ENCODE results near the gene ACBD5.
"Not testable (repeated sequence)": the region's sequence is repeated elsewhere in the genome, so short reads cannot be mapped to it uniquely, and the experiment has no call there.

ACBD5 gene, protein sequence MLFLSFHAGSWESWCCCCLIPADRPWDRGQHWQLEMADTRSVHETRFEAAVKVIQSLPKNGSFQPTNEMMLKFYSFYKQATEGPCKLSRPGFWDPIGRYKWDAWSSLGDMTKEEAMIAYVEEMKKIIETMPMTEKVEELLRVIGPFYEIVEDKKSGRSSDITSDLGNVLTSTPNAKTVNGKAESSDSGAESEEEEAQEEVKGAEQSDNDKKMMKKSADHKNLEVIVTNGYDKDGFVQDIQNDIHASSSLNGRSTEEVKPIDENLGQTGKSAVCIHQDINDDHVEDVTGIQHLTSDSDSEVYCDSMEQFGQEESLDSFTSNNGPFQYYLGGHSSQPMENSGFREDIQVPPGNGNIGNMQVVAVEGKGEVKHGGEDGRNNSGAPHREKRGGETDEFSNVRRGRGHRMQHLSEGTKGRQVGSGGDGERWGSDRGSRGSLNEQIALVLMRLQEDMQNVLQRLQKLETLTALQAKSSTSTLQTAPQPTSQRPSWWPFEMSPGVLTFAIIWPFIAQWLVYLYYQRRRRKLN

DNA sequence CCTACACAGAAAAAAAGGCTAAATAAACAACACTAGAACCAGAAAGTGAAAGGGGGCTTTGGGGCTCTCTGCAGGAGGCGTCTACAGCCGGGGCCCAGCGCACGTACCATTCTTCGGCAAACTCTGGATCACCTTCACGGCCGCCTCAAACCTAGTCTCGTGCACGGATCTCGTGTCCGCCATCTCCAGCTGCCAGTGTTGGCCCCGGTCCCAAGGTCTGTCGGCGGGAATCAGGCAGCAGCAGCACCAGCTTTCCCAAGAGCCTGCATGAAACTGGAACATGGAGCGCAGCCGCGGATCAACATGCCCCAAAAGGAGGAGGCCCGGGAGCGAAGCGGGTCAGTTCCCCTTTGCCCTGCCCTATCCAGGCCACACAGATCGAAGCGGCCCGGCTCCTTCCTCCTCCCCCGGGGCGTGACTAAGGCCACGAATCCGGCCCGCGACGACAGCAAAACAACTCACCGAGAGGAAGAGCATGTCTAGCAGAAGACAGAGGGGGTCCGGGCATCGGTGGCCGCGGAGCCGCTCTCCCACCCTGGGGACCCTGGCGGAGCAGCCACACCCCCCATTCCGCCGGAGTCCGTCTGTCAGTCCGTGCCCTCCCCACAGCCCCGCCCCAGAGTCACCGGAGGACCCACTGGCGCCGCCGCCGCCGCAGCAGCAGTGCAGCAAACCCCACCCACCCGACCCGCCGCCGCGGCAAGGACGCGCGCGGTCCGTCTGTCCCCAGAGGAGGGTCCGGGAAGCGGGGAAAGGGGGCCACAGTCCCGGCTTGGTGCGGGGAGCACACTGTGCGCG lies at the start of gene ACBD5:
Gene ACBD5 (minus strand): TSS at position 586 of the 798 bp plus-strand sequence. CDS start 109 bp downstream, at position 477.
- peak within 1 kb of the TSS; percentile 60 to 99 (median 97) for H3K27ac ChIP-seq
- peak within 1 kb of the TSS; percentile 59 to 82 (median 68) for H3K4me3 ChIP-seq

DNA sequence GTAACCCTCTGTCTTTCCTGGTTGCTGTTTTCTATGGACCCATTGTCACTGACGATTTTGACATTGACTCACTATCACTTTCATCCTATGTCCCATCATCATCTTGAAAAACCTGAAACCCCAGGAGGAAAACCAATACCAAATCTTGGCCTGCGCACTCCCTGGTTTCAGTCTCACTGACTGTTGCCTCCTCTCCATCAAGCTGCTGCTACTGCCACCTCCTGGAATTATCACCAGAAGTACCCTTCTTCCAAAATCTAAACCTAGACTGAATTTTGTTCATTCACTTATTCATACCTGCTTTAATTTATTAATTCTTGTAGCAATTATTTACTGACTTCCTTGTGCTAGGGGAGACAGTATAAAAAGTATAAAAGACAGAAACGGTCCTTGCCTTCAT lies 44.5 kb upstream of the ACBD5 start:
- no peak overlapping the region for H3K27ac ChIP-seq
- no peak overlapping the region for H3K4me3 ChIP-seq

GRCh38 chr10:27276581-27276980 lies 36.0 kb upstream of the ACBD5 start:
- Histone ChIP-seq H3K4me3 (no peak overlapping the region), H3K27ac (no peak overlapping the region)

GRCh38 chr10:27266025-27266424 lies 25.4 kb upstream of the ACBD5 start:
- not testable (repeated sequence) for H3K4me3 ChIP-seq, H3K27ac ChIP-seq

GRCh38 chr10:27262788-27263187 lies 22.2 kb upstream of the ACBD5 start:
- H3K4me3 ChIP-seq, result not testable (repeated sequence)

DNA sequence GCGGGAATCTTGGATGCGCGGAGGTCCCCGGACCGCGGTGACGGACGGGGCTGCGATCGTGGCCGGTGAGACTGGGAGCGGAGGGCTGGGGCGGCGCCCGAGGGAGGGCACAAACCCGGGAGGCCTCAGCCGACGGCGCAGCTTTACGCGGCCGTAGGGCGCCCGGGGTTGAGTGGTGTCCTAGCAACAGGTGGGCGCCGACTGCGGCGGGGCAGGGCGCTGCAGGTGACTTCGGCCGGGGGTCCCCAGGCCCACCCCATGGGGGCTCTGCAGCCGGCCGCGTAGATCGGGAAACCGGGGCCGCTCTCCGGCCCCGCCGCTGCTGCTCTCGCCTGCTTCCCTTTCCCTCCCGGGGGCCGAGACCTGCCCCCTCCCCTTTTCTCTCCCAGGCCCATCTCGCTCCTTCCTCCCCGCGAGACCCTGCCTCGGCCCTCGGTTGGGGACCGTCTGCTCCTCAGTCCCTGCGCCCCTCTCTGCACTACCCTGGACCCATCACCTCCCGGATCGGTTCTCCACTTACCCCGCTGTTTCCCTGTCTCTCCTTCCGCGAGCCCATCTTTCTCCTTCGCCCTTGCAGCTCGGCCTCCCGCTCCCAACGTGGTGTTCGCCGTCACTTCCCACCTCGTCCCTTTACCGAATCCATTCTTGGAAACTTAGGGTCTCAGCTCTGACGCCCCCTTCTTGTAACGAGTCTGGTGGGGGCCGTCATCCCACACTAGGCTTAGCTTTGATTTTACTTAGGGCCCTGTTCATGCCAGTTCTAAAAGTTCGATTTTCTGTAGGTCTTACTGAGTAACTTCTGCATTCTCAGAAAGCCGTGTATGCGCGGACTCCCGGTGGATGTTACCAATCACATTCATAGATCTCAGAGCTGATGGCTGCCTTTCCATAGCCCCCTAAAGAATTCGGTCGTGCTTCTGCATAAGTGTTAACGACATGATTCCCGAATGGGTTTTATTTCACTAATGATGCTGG lies 18.5 kb upstream of the ACBD5 start:
- Histone ChIP-seq H3K27ac (peak overlapping the region in 4 of 21 experiments; percentile 1 to 66 (median 20)), H3K4me3 (peak overlapping the region; percentile 13 to 51 (median 29))

More at GRCh38 chr10:27262788-27263187, 22.2 kb upstream of the ACBD5 start:
- H3K27ac ChIP-seq, result not testable (repeated sequence)

DNA sequence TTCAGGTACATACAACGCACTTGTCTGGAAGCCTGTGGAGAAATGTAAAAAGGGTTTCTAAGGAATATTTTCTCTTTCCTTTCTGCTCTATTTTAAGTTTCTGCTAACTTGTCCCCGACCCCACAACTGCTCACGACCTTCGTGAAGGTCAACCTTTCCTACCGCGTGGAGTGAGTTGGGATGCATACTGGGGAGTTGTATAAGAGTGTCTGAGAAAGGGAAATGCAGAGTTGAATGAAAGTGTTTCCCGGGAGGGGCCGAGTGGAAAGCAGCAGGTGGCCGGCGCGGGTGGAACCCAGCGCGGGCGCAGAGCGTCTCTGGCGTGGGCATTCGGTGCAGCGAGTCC lies 17.9 kb upstream of the ACBD5 start:
- H3K27ac ChIP-seq, result peak overlapping the region in 3 of 21 experiments; percentile 4 to 66 (median 37)
- H3K4me3 ChIP-seq, result peak overlapping the region; percentile 13 to 51 (median 29)

- H3K4me3 ChIP-seq, result no peak overlapping the region
- no peak overlapping the region for H3K27ac ChIP-seq
Observed at GRCh38 chr10:27256299-27257189, 15.9 kb upstream of the ACBD5 start.

DNA sequence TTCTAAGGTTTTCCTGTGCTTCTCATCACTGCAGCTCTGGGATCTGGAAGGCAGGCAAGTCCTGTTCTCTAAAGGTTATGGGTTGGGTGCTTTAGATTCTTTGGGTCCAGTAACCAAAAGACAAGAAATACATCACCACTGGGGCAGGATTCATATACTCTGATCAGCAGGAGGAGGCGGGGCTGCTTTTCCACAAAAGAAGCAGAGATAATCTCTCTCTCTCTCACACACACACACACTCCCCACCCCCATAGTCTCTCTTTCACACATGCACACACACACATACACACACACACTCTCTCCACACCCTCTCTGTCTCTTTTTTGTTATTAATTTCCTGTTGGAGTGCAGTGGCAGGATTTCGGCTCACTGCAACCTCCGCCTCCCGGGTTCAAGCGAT lies 13.0 kb upstream of the ACBD5 start:
- Histone ChIP-seq H3K4me3 (no peak overlapping the region), H3K27ac (no peak overlapping the region)

GRCh38 chr10:27252267-27253000 lies 11.8 kb upstream of the ACBD5 start:
- H3K4me3 ChIP-seq, result peak overlapping the region; percentile 49 to 75 (median 65)

GRCh38 chr10:27251554-27251953 lies 11.0 kb upstream of the ACBD5 start:
- Histone ChIP-seq H3K27ac (no peak overlapping the region), H3K4me3 (no peak overlapping the region)

More at GRCh38 chr10:27252267-27253000, 11.8 kb upstream of the ACBD5 start:
- H3K27ac ChIP-seq, result peak overlapping the region; percentile 47 to 95 (median 87)

- H3K27ac ChIP-seq, result no peak overlapping the region
- H3K4me3 ChIP-seq, result no peak overlapping the region
Observed at GRCh38 chr10:27248215-27248614, 7.6 kb upstream of the ACBD5 start.

DNA sequence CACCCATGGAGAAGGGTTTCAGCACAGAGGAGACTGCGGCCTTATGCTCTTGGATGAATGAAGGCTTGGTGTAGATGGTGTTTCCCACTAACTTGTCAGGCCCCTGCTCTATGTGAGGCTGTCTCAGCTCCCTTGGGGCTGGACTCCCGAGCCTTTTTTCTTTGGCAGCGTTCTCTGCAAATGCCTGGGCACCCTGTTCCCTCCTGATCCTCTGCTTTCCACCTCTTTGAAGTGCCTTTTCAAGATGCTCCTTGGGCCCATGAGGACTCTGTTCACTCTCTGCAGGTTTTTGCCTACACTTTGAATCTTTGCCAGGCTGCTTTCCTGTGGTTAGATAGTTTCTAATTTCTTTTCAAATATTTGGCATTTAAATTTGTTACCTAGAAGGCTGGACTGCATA lies 6.8 kb upstream of the ACBD5 start:
- Histone ChIP-seq H3K4me3 (no peak overlapping the region), H3K27ac (no peak overlapping the region)

DNA sequence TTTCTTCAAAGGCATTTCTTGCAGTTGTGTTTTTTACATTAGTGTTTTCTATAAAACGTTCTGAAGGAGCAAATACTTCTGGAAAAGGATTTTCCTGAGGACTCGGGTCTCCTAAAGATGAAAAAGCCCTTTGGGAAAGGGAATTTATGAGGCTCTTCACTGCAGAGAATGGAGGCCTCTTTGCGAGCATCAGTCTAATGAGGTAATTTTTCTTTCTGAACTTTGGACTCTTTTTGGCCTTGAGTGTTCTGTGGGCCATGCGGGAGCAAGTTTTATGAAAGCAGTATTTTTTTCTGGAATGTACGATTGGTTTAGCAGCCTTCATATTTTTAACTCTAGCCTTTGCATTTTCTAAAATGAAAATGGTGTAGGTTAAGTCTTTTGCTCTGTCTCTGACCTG lies 6.4 kb upstream of the ACBD5 start:
- no peak overlapping the region for H3K27ac ChIP-seq
- H3K4me3 ChIP-seq, result no peak overlapping the region

DNA sequence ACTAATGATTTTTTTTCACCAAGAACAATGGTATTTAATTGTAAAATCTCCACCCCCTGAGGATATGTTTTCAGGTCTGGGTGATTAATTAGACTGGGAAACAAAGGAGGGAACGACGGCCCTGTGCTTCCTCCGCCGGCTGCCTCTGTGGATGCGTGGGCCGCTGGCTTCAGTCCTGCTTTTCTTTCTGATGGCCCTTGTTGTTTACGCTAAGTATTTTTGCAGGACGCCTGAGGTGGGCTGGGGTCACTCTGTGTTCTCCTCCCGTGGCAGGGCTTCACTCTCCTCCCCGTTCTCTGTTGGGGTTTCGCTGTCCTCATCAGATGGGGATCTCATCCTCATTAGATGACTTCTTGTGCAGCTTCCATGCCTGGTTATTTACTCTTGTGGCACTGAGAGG lies 5.2 kb upstream of the ACBD5 start:
- H3K4me3 ChIP-seq, result no peak overlapping the region
- H3K27ac ChIP-seq, result no peak overlapping the region

DNA sequence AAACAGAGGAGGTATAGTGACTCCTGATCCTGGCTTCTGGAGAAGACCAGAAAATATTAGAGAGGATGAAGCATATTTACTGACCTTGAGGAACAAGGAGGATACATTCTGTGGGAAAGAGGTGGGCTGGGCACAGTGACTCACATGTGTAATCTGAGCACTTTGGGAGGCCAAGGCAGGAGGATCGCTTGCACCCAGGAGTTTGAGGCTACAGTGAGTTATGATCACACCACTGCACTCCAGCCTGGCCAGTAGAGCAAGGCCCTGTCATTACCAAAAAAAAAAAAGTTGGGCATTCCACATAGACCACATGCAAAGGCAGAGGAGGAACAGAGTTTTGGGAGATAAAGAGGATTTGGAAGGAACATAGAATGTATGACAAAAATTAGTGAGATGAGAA lies 4.4 kb upstream of the ACBD5 start:
- H3K27ac ChIP-seq, result no peak overlapping the region
- no peak overlapping the region for H3K4me3 ChIP-seq

- H3K4me3 ChIP-seq, result peak overlapping the region; percentile 59 to 82 (median 68)
- H3K27ac ChIP-seq, result peak overlapping the region in 20 of 21 experiments; percentile 85 to 99 (median 97)
Observed at GRCh38 chr10:27242951-27243551, 2.5 kb upstream of the ACBD5 start.
